Skin of body (tissue), 2 donors: ENCODE data around the gene PDE4D. TPM values are rescaled to one million over a fixed set of nuclear protein-coding genes. Genes with fewer than 3 reads are reported as not detected.
"Not testable (repeated sequence)": the region's sequence is repeated elsewhere in the genome, so short reads cannot be mapped to it uniquely, and the experiment has no call there.

ENCODE experiments used
- DNase-seq: peaks from one replicate; lab custom pipeline; 2025; lab: John Stamatoyannopoulos, UW
- total RNA-seq: library from RNA; depleted of rRNA; stranded (reverse); fragments of >200 nt; gene quantifications from one replicate; pipeline ENCODE4 v1.2.3, GENCODE V29; 2014

The PDE4D gene
- total RNA-seq, 1 donor from 2014 or later = 39.7 TPM

- no peak for DNase-seq
Observed at GRCh38 chr5:59025734-59026133, 867.8 kb downstream of the PDE4D start.

- no peak for DNase-seq
Observed at GRCh38 chr5:59021837-59022514, 871.5 kb downstream of the PDE4D start.

GRCh38 chr5:59021286-59021673 is 872.2 kb downstream of the PDE4D start:
- no peak for DNase-seq

- DNase-seq = no peak
Observed at GRCh38 chr5:59020611-59021285, 872.8 kb downstream of the PDE4D start.

- DNase-seq = no peak
Observed at GRCh38 chr5:59019078-59019477, 874.4 kb downstream of the PDE4D start.

- DNase-seq = no peak
Observed at GRCh38 chr5:59016925-59017324, 876.6 kb downstream of the PDE4D start.

- no peak for DNase-seq
Observed at GRCh38 chr5:59008816-59009473, 884.6 kb downstream of the PDE4D start.

- DNase-seq = peak; percentile 6
Observed at GRCh38 chr5:59007460-59008063, 886.0 kb downstream of the PDE4D start.

- no peak for DNase-seq
Observed at GRCh38 chr5:59005934-59006701, 887.4 kb downstream of the PDE4D start.

- DNase-seq = no peak
Observed at GRCh38 chr5:59003641-59004040, 889.9 kb downstream of the PDE4D start.

- DNase-seq = no peak
Observed at GRCh38 chr5:59003124-59003523, 890.4 kb downstream of the PDE4D start.

- DNase-seq = no peak
Observed at GRCh38 chr5:59002162-59002825, 891.2 kb downstream of the PDE4D start.

GRCh38 chr5:59001716-59002115 is 891.8 kb downstream of the PDE4D start:
- no peak for DNase-seq

- peak; percentile 14 for DNase-seq
Observed at GRCh38 chr5:59001154-59001553, 892.4 kb downstream of the PDE4D start.

- DNase-seq = no peak
Observed at GRCh38 chr5:59000211-59000610, 893.3 kb downstream of the PDE4D start.

GRCh38 chr5:58999804-59000203 is 893.7 kb downstream of the PDE4D start:
- no peak for DNase-seq

GRCh38 chr5:58998544-58998943 is 895.0 kb downstream of the PDE4D start:
- DNase-seq = no peak

GRCh38 chr5:58995779-58996178 is 897.7 kb downstream of the PDE4D start:
- DNase-seq = not testable (repeated sequence)

- DNase-seq = no peak
Observed at GRCh38 chr5:58993461-58993860, 900.1 kb downstream of the PDE4D start.

GRCh38 chr5:58988938-58989337 is 904.6 kb downstream of the PDE4D start:
- no peak for DNase-seq

GRCh38 chr5:58987193-58987592 is 906.3 kb downstream of the PDE4D start:
- DNase-seq = no peak
